Upper lobe of left lung (tissue), 6 donors: ENCODE measurements around the gene IL21R. TPM values are rescaled to one million over a fixed set of nuclear protein-coding genes. Genes with fewer than 3 reads are reported as not detected.
"Not testable (repeated sequence)": the region's sequence is repeated elsewhere in the genome, so short reads cannot be mapped to it uniquely, and the experiment has no call there.

ENCODE experiments used
- ATAC-seq, 2 donors: fragments of 200-7000 bp; cut with Tn5 transposase; one replicate each; pipeline ENCODE4 v1.9.1; 2022; ENCODE audit warnings: mild to moderate bottlenecking in 2 of 2, moderate library complexity in 2 of 2; ENCODE audit not compliant: low FRiP score in 2 of 2
- DNase-seq, 2 donors: peaks; one replicate each; pipeline ENCODE4 v3.0.0-alpha.2; 2019 to 2020
- H3K27ac ChIP-seq, 4 donors: fragments of 200-600 bp; sonication (generic); one replicate each; pipeline ENCODE4 v1.5.1; 2016 to 2019
- H3K27me3 ChIP-seq, 4 donors: fragments of 200-600 bp; sonication (generic); one replicate each; pipeline ENCODE4 v1.5.1; 2017 to 2019
- H3K36me3 ChIP-seq, 4 donors: fragments of 200-600 bp; sonication (generic); one replicate each; pipeline ENCODE4 v1.5.1; 2016 to 2019
- H3K4me1 ChIP-seq, 4 donors: fragments of 200-600 bp; sonication (generic); one replicate each; pipeline ENCODE4 v1.5.1; 2018 to 2019
- H3K4me3 ChIP-seq, 4 donors: fragments of 200-600 bp; sonication (generic); one replicate each; pipeline ENCODE4 v1.5.1; 2017 to 2019; ENCODE audit warnings: mild to moderate bottlenecking in 2 of 4, moderate library complexity in 1 of 4
- H3K9me3 ChIP-seq, 4 donors: fragments of 200-600 bp; sonication (generic); one replicate each; pipeline ENCODE4 v1.5.1; 2018 to 2019
- CTCF ChIP-seq, 6 experiments: fragments of 450-650 bp in 4 of 6; fragments of 200-600 bp in 2 of 6; sonication (generic) in 2 of 6; IDR thresholded peaks; one replicate each; pipeline ENCODE4 v1.5.1; 2016 to 2019; ENCODE audit warnings: antibody characterized with exemption in 6 of 6
- EP300 ChIP-seq, 4 donors: sonication (generic); formaldehyde crosslinking; IDR thresholded peaks; one replicate each; pipeline ENCODE4 v1.5.1; 2017; ENCODE audit warnings: antibody characterized with exemption in 4 of 4, control low read depth in 2 of 4
- POLR2A ChIP-seq, 4 donors: fragments of 450-650 bp; IDR thresholded peaks; one replicate each; pipeline ENCODE4 v1.5.1; 2016 to 2017; ENCODE audit warnings: antibody characterized with exemption in 4 of 4, mild to moderate bottlenecking in 2 of 4
- POLR2AphosphoS5 ChIP-seq, 2 donors: sonication (generic); formaldehyde crosslinking; IDR thresholded peaks; one replicate each; pipeline ENCODE4 v1.5.1; 2017; ENCODE audit warnings: antibody characterized with exemption in 2 of 2
- WGBS, 2 donors: methylation state at CpG; one replicate each; pipeline ENCODE4 v1.1.5; 2017 to 2018; 5-methylcytosine and 5-hydroxymethylcytosine counted together
- total RNA-seq, 6 donors: library from RNA; depleted of rRNA in 4 of 6; stranded (reverse); fragments of >200 nt in 4 of 6; gene quantifications; one replicate each; pipeline versions ENCODE4 v1.1.0 to v1.2.1, GENCODE V29; 2016 to 2021
- donor health status: DM: no; HTN: no; CAD: no; lungs with moderate emphysema.
- donor health status: DM: no; HTN: yes; CAD: no; lungs with severe emphysema.

The IL21R gene
- total RNA-seq, 6 donors from 2014 or later: 2.0 to 10.1 (median 3.6) TPM

GRCh38 chr16:27407133-27407532 lies 5.2 kb downstream of the IL21R start:
- TF ChIP-seq POLR2A (IDR thresholded peaks at IDR 0.05) (no peak), EP300 (IDR thresholded peaks at IDR 0.05) (no peak), POLR2AphosphoS5 (IDR thresholded peaks at IDR 0.05) (no peak), CTCF (IDR thresholded peaks at IDR 0.05) (no peak)
- H3K36me3 ChIP-seq: no peaks in the 10 kb centered on the region
- no peak overlapping the region for H3K4me3 ChIP-seq
- peak overlapping the region; percentile 43 to 73 (median 60) for H3K27ac ChIP-seq
- H3K9me3 ChIP-seq: no peaks in the 10 kb centered on the region
- no peak for ATAC-seq
- no peaks in the 10 kb centered on the region for H3K27me3 ChIP-seq
- no peak for DNase-seq
- H3K4me1 ChIP-seq: peaks cover 8 to 65% (median 42%) of the 10 kb centered on the region in 4 donors
- 78 to 79% methylated on average over 2 of the region's 2 CpGs for WGBS, 2 donors

GRCh38 chr16:27408012-27408601 lies 6.1 kb downstream of the IL21R start:
- H3K4me3 ChIP-seq: no peak overlapping the region
- TF ChIP-seq CTCF (IDR thresholded peaks at IDR 0.05) (no peak), POLR2AphosphoS5 (IDR thresholded peaks at IDR 0.05) (peak in 1 of 2 donors; percentile 37), POLR2A (IDR thresholded peaks at IDR 0.05) (no peak), EP300 (IDR thresholded peaks at IDR 0.05) (peak in 1 of 4 donors; percentile 69)
- 74 to 81% methylated on average over 3 of the region's 3 CpGs for WGBS, 2 donors
- no peaks in the 10 kb centered on the region for H3K9me3 ChIP-seq
- ATAC-seq (peak in 1 of 2 donors; percentile 47), DNase-seq (no peak)
- peak overlapping the region; percentile 22 to 73 (median 60) for H3K27ac ChIP-seq
- no peaks in the 10 kb centered on the region for H3K27me3 ChIP-seq
- peaks cover 4 to 55% (median 33%) of the 10 kb centered on the region in 4 donors for H3K4me1 ChIP-seq
- H3K36me3 ChIP-seq: no peaks in the 10 kb centered on the region

- ATAC-seq (no peak), DNase-seq (no peak)
- Histone ChIP-seq H3K9me3 (no peaks in the 10 kb centered on the region), H3K4me3 (no peak overlapping the region), H3K27ac (peak overlapping the region; percentile 22 to 62 (median 59)), H3K4me1 (peaks cover 4 to 50% (median 33%) of the 10 kb centered on the region in 4 donors), H3K36me3 (no peaks in the 10 kb centered on the region), H3K27me3 (no peaks in the 10 kb centered on the region)
- no peak for TF ChIP-seq POLR2A (IDR thresholded peaks at IDR 0.05)
- no peak for TF ChIP-seq EP300 (IDR thresholded peaks at IDR 0.05)
- no peak for TF ChIP-seq POLR2AphosphoS5 (IDR thresholded peaks at IDR 0.05)
- no peak for TF ChIP-seq CTCF (IDR thresholded peaks at IDR 0.05)
- WGBS, 2 donors: 57 to 77% methylated on average over 6 of the region's 6 CpGs
These were observed 6.6 kb downstream of the IL21R start for GRCh38 chr16:27408602-27409031.

- H3K36me3 ChIP-seq, H3K27me3 ChIP-seq, ATAC-seq, DNase-seq, H3K9me3 ChIP-seq, H3K4me3 ChIP-seq: not testable (repeated sequence)
- 82 to 100% methylated on average over 2 of the region's 2 CpGs for WGBS, 2 donors
- peaks cover 4 to 41% (median 24%) of the 10 kb centered on the region in 4 donors for H3K4me1 ChIP-seq
- H3K27ac ChIP-seq: peak overlapping the region in 1 of 4 donors; percentile 5
These were observed 8.0 kb downstream of the IL21R start for GRCh38 chr16:27409958-27410357.

GRCh38 chr16:27410761-27411160 lies 8.8 kb downstream of the IL21R start:
- H3K9me3 ChIP-seq: no peaks in the 10 kb centered on the region
- TF ChIP-seq EP300 (IDR thresholded peaks at IDR 0.05): no peak
- TF ChIP-seq CTCF (IDR thresholded peaks at IDR 0.05): no peak
- no peak for TF ChIP-seq POLR2A (IDR thresholded peaks at IDR 0.05)
- TF ChIP-seq POLR2AphosphoS5 (IDR thresholded peaks at IDR 0.05): no peak
- DNase-seq (no peak), ATAC-seq (no peak)
- no peaks in the 10 kb centered on the region for H3K27me3 ChIP-seq
- WGBS, 2 donors: 48 to 65% methylated on average over 1 of the region's 1 CpG
- no peaks in the 10 kb centered on the region for H3K36me3 ChIP-seq
- H3K4me3 ChIP-seq: no peak overlapping the region
- H3K4me1 ChIP-seq: peaks cover 3 to 37% (median 21%) of the 10 kb centered on the region in 4 donors
- no peak overlapping the region for H3K27ac ChIP-seq
